ENCODE measurements around the gene GPX6. TPM values are rescaled to one million over a fixed set of nuclear protein-coding genes. Genes with fewer than 3 reads are reported as not detected.

Gene GPX6
- total RNA-seq, 4 donors from 2014 or later: not detected

- in situ Hi-C loops (cut with MboI; ENCODE audit: low pct_ligation_motif_present in 1 of 4, low pct_unique_long_range_greater_than_20kb in 1 of 4, low sequenced_read_pairs in 3 of 4): no loop called here
- WGBS, 2 donors (ENCODE audit: low coverage in 1 of 2): 27% methylated on average over 3 of the region's 3 CpGs; no CpG with 5 or more reads in 1 of the 2 donors
- H3K27ac ChIP-seq: no peak overlapping the region
- no peaks in the 10 kb centered on the region for H3K9me3 ChIP-seq
- no peak for DNase-seq
- intact Hi-C loops (cut with DNase I; ENCODE audit: low total_unique reads): no loop called here
- H3K36me3 ChIP-seq: no peaks in the 10 kb centered on the region
- peaks cover 18% of the 10 kb centered on the region for H3K27me3 ChIP-seq
- no peak overlapping the region for H3K4me3 ChIP-seq
- H3K4me1 ChIP-seq: no peaks in the 10 kb centered on the region
- TF ChIP-seq POLR2A (IDR thresholded peaks at IDR 0.05) (no peak), EP300 (IDR thresholded peaks at IDR 0.05; ENCODE audit: low read depth) (no peak), POLR2AphosphoS5 (IDR thresholded peaks at IDR 0.05) (no peak)
- TF ChIP-seq, protein P1, sequence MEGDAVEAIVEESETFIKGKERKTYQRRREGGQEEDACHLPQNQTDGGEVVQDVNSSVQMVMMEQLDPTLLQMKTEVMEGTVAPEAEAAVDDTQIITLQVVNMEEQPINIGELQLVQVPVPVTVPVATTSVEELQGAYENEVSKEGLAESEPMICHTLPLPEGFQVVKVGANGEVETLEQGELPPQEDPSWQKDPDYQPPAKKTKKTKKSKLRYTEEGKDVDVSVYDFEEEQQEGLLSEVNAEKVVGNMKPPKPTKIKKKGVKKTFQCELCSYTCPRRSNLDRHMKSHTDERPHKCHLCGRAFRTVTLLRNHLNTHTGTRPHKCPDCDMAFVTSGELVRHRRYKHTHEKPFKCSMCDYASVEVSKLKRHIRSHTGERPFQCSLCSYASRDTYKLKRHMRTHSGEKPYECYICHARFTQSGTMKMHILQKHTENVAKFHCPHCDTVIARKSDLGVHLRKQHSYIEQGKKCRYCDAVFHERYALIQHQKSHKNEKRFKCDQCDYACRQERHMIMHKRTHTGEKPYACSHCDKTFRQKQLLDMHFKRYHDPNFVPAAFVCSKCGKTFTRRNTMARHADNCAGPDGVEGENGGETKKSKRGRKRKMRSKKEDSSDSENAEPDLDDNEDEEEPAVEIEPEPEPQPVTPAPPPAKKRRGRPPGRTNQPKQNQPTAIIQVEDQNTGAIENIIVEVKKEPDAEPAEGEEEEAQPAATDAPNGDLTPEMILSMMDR (IDR thresholded peaks at IDR 0.05): no peak
These were observed 17.7 kb downstream of the GPX6 start for GRCh38 chr6:28497893-28498292.

GRCh38 chr6:28497306-28497705 is 18.3 kb downstream of the GPX6 start:
- intact Hi-C loops (cut with DNase I; ENCODE audit: low total_unique reads) (no loop called here), in situ Hi-C loops (cut with MboI; ENCODE audit: low pct_ligation_motif_present in 1 of 4, low pct_unique_long_range_greater_than_20kb in 1 of 4, low sequenced_read_pairs in 3 of 4) (no loop called here)
- no peak for DNase-seq
- Histone ChIP-seq H3K9me3 (no peaks in the 10 kb centered on the region), H3K27me3 (peaks cover 21% of the 10 kb centered on the region), H3K4me3 (no peak overlapping the region), H3K4me1 (no peaks in the 10 kb centered on the region), H3K27ac (no peak overlapping the region), H3K36me3 (no peaks in the 10 kb centered on the region)
- 40 to 50% methylated on average over 1 of the region's 1 CpG for WGBS, 2 donors (ENCODE audit: low coverage in 1 of 2)
- TF ChIP-seq, protein P1 (IDR thresholded peaks at IDR 0.05): no peak
- TF ChIP-seq EP300 (IDR thresholded peaks at IDR 0.05; ENCODE audit: low read depth) (no peak), POLR2AphosphoS5 (IDR thresholded peaks at IDR 0.05) (no peak), POLR2A (IDR thresholded peaks at IDR 0.05) (no peak)

- no peak overlapping the region for H3K4me3 ChIP-seq
- H3K4me1 ChIP-seq: no peaks in the 10 kb centered on the region
- H3K36me3 ChIP-seq: no peaks in the 10 kb centered on the region
- no peak for DNase-seq
- no peak overlapping the region for H3K27ac ChIP-seq
- 7 to 41% methylated on average over 2 of the region's 2 CpGs for WGBS, 2 donors (ENCODE audit: low coverage in 1 of 2)
- no peaks in the 10 kb centered on the region for H3K9me3 ChIP-seq
- peaks cover 31% of the 10 kb centered on the region for H3K27me3 ChIP-seq
- in situ Hi-C loops (cut with MboI; ENCODE audit: low pct_ligation_motif_present in 1 of 4, low pct_unique_long_range_greater_than_20kb in 1 of 4, low sequenced_read_pairs in 3 of 4): no loop called here
- TF ChIP-seq, protein P1 (IDR thresholded peaks at IDR 0.05): no peak
- TF ChIP-seq EP300 (IDR thresholded peaks at IDR 0.05; ENCODE audit: low read depth): no peak
- TF ChIP-seq POLR2A (IDR thresholded peaks at IDR 0.05): no peak
- no peak for TF ChIP-seq POLR2AphosphoS5 (IDR thresholded peaks at IDR 0.05)
- intact Hi-C loops (cut with DNase I; ENCODE audit: low total_unique reads): no loop called here
These were observed 19.4 kb downstream of the GPX6 start for GRCh38 chr6:28496099-28496779.

DNA sequence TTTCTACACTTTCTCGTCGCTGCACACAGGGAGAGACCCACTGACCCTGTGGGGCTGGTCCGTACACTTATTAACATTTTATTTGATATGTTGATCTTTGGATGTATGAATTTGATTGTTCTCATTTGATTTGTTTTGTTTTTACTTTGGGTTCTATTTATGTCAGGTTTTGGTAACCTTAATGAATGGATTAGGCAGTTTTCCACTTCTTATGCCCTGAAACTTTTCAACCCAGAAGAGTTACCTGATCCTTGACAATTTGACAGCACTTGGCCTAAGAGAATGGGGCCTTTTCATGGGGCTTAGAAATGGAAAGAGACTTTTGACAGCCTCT is 23.6 kb downstream of the GPX6 start:
- TF ChIP-seq POLR2AphosphoS5 (IDR thresholded peaks at IDR 0.05): no peak
- TF ChIP-seq EP300 (IDR thresholded peaks at IDR 0.05; ENCODE audit: low read depth): no peak
- TF ChIP-seq, protein P1 (IDR thresholded peaks at IDR 0.05): no peak
- no peak for TF ChIP-seq POLR2A (IDR thresholded peaks at IDR 0.05)
- DNase-seq: no peak
- in situ Hi-C loops (cut with MboI; ENCODE audit: low pct_ligation_motif_present in 1 of 4, low pct_unique_long_range_greater_than_20kb in 1 of 4, low sequenced_read_pairs in 3 of 4) (no loop called here), intact Hi-C loops (cut with DNase I; ENCODE audit: low total_unique reads) (no loop called here)
- peaks cover 74% of the 10 kb centered on the region for H3K27me3 ChIP-seq
- H3K27ac ChIP-seq: no peak overlapping the region
- H3K4me3 ChIP-seq: no peak overlapping the region
- H3K36me3 ChIP-seq: no peaks in the 10 kb centered on the region
- no peaks in the 10 kb centered on the region for H3K9me3 ChIP-seq
- WGBS, 2 donors (ENCODE audit: low coverage in 1 of 2): 74% methylated on average over 3 of the region's 3 CpGs; no CpG with 5 or more reads in 1 of the 2 donors
- peaks cover 0 to 7% (median 2%) of the 10 kb centered on the region in 4 donors for H3K4me1 ChIP-seq
